HEK293 (cell line): Measurements from ENCODE around the gene SCYL1.

Source experiments
- GLI2 ChIP-seq: fragments of 450-650 bp; formaldehyde crosslinking; IDR thresholded peaks from 2 replicates; pipeline ENCODE4; 2017; ENCODE audit warnings: missing biosample characterization, missing genetic modification characterization, low read depth, borderline replicate concordance
- REPIN1 ChIP-seq: fragments of 450-650 bp; formaldehyde crosslinking; IDR thresholded peaks from 2 replicates; pipeline ENCODE4 v1.5.1; 2017; ENCODE audit warnings: missing biosample characterization, missing genetic modification characterization, low read depth
- ZNF16 ChIP-seq: fragments of 450-650 bp; formaldehyde crosslinking; IDR thresholded peaks from 2 replicates; pipeline ENCODE4 v1.5.1; 2016; ENCODE audit warnings: low read depth, missing biosample characterization, missing genetic modification characterization
- ZNF19 ChIP-seq: fragments of 450-650 bp; formaldehyde crosslinking; IDR thresholded peaks from 2 replicates; pipeline ENCODE4; 2016; ENCODE audit warnings: missing biosample characterization, missing genetic modification characterization, low read depth
- ZNF214 ChIP-seq: fragments of 450-650 bp; formaldehyde crosslinking; IDR thresholded peaks from 2 replicates; pipeline ENCODE4 v1.5.1; 2017; ENCODE audit warnings: missing biosample characterization, mild to moderate bottlenecking, missing genetic modification characterization, borderline replicate concordance
- ZNF26 ChIP-seq: fragments of 450-650 bp; formaldehyde crosslinking; IDR thresholded peaks from 2 replicates; pipeline ENCODE4 v1.5.1; 2016; ENCODE audit warnings: missing biosample characterization, missing genetic modification characterization
- ZNF292 ChIP-seq: fragments of 450-650 bp; formaldehyde crosslinking; IDR thresholded peaks from 2 replicates; pipeline ENCODE4 v1.5.1; 2016; ENCODE audit warnings: low read depth, missing biosample characterization, missing genetic modification characterization, borderline replicate concordance
- ZNF366 ChIP-seq: fragments of 450-650 bp; formaldehyde crosslinking; conservative IDR thresholded peaks from 2 replicates; pipeline ENCODE4 v1.5.1; 2016; ENCODE audit warnings: missing biosample characterization, missing genetic modification characterization
- ZNF416 ChIP-seq: fragments of 450-650 bp; formaldehyde crosslinking; IDR thresholded peaks from 2 replicates; pipeline ENCODE4 v1.5.1; 2016; ENCODE audit warnings: missing biosample characterization, missing genetic modification characterization
- ZNF48 ChIP-seq: fragments of 450-650 bp; formaldehyde crosslinking; IDR thresholded peaks from 2 replicates; pipeline ENCODE4 v1.5.1; 2016; ENCODE audit warnings: missing biosample characterization, missing genetic modification characterization
- ZNF548 ChIP-seq: fragments of 450-650 bp; formaldehyde crosslinking; IDR thresholded peaks from 2 replicates; pipeline ENCODE4 v1.5.1; 2016; ENCODE audit warnings: missing biosample characterization, missing genetic modification characterization
- ZNF561 ChIP-seq: fragments of 450-650 bp; IDR thresholded peaks from 2 replicates; pipeline ENCODE4 v1.5.1; 2018; ENCODE audit warnings: missing biosample characterization, missing genetic modification characterization, borderline replicate concordance
- TF ChIP-seq, protein P1 (sequence below): fragments of 450-650 bp; formaldehyde crosslinking; IDR thresholded peaks from 2 replicates; pipeline ENCODE4 v1.5.1; 2016; ENCODE audit warnings: missing biosample characterization, missing genetic modification characterization

DNA sequence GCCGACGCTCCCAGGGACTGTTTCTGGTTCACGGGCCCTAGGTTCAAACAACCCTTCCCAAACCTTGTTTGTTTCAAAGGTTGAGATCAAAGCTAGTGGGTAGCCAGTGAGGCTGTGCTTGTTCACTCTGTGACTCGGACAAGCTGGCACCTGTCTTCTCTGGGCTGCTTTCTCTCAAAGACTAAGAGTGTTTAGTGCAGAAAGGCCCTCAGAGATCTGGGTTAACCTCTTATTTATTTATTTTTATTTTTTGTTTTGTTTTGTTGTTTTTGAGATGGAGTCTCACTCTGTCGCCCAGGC is 39.0 kb upstream of the SCYL1 start:
- TF ChIP-seq ZNF214 (tag by site-specific recombination) (no peak), ZNF292 (tag by site-specific recombination) (no peak), ZNF561 (tag by site-specific recombination) (no peak), ZNF48 (tag by site-specific recombination) (no peak), ZNF16 (no peak), ZNF416 (no peak), ZNF26 (tag by site-specific recombination) (no peak), ZNF366 (tag by site-specific recombination) (no peak), GLI2 (tag by site-specific recombination) (no peak), ZNF548 (no peak), REPIN1 (tag by site-specific recombination) (no peak), ZNF19 (tag by site-specific recombination) (no peak)
- TF ChIP-seq, protein P1, sequence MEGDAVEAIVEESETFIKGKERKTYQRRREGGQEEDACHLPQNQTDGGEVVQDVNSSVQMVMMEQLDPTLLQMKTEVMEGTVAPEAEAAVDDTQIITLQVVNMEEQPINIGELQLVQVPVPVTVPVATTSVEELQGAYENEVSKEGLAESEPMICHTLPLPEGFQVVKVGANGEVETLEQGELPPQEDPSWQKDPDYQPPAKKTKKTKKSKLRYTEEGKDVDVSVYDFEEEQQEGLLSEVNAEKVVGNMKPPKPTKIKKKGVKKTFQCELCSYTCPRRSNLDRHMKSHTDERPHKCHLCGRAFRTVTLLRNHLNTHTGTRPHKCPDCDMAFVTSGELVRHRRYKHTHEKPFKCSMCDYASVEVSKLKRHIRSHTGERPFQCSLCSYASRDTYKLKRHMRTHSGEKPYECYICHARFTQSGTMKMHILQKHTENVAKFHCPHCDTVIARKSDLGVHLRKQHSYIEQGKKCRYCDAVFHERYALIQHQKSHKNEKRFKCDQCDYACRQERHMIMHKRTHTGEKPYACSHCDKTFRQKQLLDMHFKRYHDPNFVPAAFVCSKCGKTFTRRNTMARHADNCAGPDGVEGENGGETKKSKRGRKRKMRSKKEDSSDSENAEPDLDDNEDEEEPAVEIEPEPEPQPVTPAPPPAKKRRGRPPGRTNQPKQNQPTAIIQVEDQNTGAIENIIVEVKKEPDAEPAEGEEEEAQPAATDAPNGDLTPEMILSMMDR (tag by site-specific recombination), result no peak
